Measurements from ENCODE around the gene RIMBP2. TPM values are rescaled to one million over a fixed set of nuclear protein-coding genes. Genes with fewer than 3 reads are reported as not detected.

The RIMBP2 gene
- total and polyA plus RNA-seq, 9 of the 15 experiments (the other 6 are each of a cell fraction or from before 2014, with no cell fraction given), result not detected

DNA sequence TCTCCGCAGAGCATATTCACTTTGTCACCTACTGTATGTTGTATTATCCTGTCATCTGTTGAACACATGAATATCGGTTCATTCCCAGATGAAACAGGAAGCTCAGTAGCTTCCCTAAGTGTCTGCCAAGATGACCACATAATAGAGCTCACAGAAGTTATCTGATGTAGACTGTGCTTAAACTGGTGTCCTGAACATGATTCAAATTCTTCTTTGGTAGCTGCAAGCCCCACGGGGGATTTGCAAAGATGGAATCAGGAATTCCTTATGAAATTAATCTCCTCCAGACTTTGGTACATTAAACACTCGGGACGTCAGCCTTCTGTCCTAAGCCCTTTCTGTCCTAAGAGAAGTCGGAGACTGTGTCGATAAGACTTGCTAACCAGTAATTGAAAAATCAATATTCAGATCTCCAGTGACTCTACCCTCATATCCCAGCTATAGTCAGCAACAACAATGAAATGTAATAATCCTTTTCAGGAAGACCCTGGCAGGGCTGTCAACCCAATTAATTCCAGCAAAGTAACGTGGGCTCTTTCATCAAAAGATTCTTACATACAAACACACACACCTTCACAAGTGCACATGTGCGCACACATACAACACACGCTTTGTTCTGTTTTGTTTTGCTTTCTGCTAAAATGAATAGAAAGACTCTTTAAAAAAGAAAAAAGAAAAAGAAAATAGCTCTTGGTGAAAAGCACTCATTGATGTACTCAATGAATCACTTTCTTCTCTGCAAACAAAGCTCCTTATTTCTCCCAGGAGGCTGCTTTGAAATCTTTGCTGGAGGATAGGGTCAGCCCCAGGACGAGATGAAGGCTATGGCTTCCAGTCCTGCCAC lies 127.2 kb downstream of the RIMBP2 start (continued):
- TF ChIP-seq, protein P1, sequence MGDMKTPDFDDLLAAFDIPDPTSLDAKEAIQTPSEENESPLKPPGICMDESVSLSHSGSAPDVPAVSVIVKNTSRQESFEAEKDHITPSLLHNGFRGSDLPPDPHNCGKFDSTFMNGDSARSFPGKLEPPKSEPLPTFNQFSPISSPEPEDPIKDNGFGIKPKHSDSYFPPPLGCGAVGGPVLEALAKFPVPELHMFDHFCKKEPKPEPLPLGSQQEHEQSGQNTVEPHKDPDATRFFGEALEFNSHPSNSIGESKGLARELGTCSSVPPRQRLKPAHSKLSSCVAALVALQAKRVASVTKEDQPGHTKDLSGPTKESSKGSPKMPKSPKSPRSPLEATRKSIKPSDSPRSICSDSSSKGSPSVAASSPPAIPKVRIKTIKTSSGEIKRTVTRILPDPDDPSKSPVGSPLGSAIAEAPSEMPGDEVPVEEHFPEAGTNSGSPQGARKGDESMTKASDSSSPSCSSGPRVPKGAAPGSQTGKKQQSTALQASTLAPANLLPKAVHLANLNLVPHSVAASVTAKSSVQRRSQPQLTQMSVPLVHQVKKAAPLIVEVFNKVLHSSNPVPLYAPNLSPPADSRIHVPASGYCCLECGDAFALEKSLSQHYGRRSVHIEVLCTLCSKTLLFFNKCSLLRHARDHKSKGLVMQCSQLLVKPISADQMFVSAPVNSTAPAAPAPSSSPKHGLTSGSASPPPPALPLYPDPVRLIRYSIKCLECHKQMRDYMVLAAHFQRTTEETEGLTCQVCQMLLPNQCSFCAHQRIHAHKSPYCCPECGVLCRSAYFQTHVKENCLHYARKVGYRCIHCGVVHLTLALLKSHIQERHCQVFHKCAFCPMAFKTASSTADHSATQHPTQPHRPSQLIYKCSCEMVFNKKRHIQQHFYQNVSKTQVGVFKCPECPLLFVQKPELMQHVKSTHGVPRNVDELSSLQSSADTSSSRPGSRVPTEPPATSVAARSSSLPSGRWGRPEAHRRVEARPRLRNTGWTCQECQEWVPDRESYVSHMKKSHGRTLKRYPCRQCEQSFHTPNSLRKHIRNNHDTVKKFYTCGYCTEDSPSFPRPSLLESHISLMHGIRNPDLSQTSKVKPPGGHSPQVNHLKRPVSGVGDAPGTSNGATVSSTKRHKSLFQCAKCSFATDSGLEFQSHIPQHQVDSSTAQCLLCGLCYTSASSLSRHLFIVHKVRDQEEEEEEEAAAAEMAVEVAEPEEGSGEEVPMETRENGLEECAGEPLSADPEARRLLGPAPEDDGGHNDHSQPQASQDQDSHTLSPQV (IDR thresholded peaks at IDR 0.05), result no peak

DNA sequence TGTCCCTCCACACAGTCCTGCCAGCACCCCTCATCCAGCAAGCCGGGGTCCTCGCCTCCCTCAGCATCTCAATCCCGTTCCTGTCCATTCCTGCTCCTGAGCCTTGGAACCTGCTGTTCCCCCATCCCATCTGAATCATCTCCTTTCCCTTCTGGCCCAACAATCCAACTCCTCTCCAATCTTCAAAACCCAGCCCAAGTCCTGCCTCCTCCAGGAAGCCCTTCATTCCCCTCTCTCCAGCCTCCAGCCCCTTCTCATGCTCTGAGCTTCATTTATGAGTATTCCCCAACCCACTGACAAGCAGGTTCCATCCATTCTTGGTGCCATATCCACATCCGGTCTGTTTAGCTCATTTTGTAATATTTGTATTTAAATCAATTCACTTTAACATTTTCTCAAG lies 128.1 kb downstream of the RIMBP2 start:
- 0% methylated on average over 4 of the region's 4 CpGs for WGBS (ENCODE audit: insufficient coverage, low coverage, missing lambda C conversion rate)
- FAIRE-seq, result no peak
- TF ChIP-seq SETDB1 (IDR thresholded peaks at IDR 0.05; ENCODE audit: low read length), result no peak
- TF ChIP-seq CREBBP (IDR thresholded peaks at IDR 0.05; ENCODE audit: low read depth, low read length), result no peak
- no peak for TF ChIP-seq FUS (optimal IDR thresholded peaks at IDR 0.05; ENCODE audit: low read depth, low read length)

More for the DNA sequence above, 128.1 kb downstream of the RIMBP2 start:
- in situ Hi-C loops (cut with MboI), result no loop called here
- ChIA-PET POLR2A (no interaction called here), CTCF (ENCODE audit: low intra/inter-chr PET ratio) (no interaction called here)
- DNase-seq (ENCODE audit: extremely low read depth in 1 of 4, low spot score in 3 of 4) (no peak), ATAC-seq (no peak)
- H3K4me1 ChIP-seq (replicated peaks in 1 of 2; ENCODE audit: control insufficient read depth in 2 of 2, insufficient read depth in 2 of 2, low read length in 2 of 2), result no peaks in the 10 kb centered on the region
- H3K36me3 ChIP-seq (ENCODE audit: control insufficient read depth, insufficient read depth, low read length), result no peaks in the 10 kb centered on the region
- H3K27me3 ChIP-seq (ENCODE audit: control insufficient read depth in 2 of 2, insufficient read depth in 2 of 2, low read length in 2 of 2), result peaks cover 6 to 22% of the 10 kb centered on the region in 2 experiments
- H3K4me3 ChIP-seq, result no peak overlapping the region
- no peaks in the 10 kb centered on the region for H3K79me2 ChIP-seq (ENCODE audit: control insufficient read depth, insufficient read depth, low read length)
- H3K9ac ChIP-seq (ENCODE audit: insufficient read depth in 1 of 2, low read depth in 2 of 2, low read length in 2 of 2), result no peak overlapping the region
- no peaks in the 10 kb centered on the region for H3K9me1 ChIP-seq (ENCODE audit: control insufficient read depth, insufficient read depth, low read length)
- no peak overlapping the region for H2AFZ ChIP-seq (ENCODE audit: low read depth, low read length)
- H3K4me2 ChIP-seq (ENCODE audit: insufficient read depth, low read length), result no peak overlapping the region
- BruUV-seq (replicated peaks), result no TSS peak
- no peaks in the 10 kb centered on the region for H3K9me3 ChIP-seq (replicated peaks; ENCODE audit: control insufficient read depth, insufficient read depth, low read depth, low read length)
- H4K20me1 ChIP-seq (replicated peaks; ENCODE audit: control insufficient read depth, insufficient read depth, low read length), result no peaks in the 10 kb centered on the region
- H3K27ac ChIP-seq (ENCODE audit: extremely low read depth, low read depth, low read length), result no peak overlapping the region
- intact Hi-C loops (cut with micrococcal nuclease), result no loop called here

Data from K562 (cell line).